ENCODE results near the gene MMP11. TPM values are rescaled to one million over a fixed set of nuclear protein-coding genes. Genes with fewer than 3 reads are reported as not detected.

The MMP11 gene
- 4.5 and 5.4 TPM in 2 replicates for total RNA-seq

DNA sequence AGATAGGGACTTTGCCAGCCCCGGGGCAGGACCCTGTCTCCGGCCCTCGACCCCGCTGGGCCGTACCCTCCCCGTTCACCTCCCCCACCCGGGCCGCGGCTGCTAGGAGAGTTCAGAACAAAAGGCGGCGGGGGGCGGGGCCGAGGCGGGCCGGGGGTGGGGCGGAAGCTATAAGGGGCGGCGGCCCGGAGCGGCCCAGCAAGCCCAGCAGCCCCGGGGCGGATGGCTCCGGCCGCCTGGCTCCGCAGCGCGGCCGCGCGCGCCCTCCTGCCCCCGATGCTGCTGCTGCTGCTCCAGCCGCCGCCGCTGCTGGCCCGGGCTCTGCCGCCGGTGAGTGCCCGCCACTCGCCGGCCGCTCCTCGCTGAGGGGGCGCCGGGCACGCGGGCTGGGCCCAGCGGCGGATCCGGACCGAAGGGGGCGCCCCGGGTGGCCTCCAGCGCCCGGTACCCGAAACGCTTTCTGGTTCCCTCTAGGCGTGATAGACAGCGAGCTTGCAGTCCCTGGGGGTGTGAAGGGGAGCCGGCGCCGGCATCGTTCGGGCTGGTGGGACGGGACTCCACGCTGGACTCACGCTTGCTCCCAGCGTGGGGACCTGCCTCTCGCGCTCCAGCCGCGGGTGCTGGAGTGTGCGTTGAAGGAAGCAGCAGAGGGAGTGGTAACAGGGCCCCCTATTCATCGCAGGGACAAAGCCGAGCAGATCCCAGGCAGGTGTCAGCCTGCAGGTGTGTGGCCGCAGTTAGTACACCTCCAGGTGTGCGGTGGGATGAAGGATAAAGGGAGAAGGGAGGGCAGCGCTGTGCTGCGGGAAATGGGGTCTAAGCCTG lies at the start of gene MMP11:
Gene MMP11, plus strand, starts transcription at position 201 of the 825 bp plus-strand sequence. Its CDS starts 22 bp downstream, at position 223.

GRCh38 chr22:23750714-23751440 lies 21.8 kb upstream of the MMP11 start, which contains the start of gene ZNF70:
ZNF70 (minus strand) TSS chr22:23751112; CDS start chr22:23745140, 5,972 bp downstream.

DNA sequence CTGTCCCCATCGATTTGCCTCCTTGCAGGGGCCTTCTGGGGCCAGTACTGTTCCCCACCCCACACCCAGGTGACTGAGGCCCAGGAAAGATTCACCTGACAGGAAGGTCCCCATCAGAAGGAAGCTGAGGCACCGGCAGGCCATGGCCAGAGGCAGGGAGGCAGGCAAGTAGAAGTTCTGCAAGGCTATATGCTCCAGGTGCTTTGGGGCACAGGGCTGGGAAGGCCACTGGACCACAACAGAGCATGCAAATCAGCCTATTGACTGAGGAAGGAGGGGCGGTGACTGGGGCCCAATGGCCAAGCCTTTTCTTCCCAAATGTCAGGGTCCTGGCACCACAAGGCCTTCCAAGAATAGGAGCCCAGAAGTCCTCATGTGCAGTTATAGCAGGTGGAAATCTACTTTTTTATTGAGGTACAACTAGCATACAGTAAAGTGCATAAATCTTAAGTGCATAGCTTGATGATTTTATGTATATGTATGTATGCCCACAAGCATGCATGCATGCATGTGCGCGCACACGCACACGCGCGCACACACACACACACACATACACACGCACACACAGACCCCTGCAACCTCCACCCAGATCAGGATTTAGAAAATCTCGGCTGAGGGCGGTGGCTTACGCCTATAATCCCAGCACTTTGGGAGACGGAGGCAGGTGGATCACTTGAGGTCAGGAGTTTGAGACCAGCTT lies 18.3 kb upstream of the MMP11 start, which contains the start of gene VPREB3:
Gene VPREB3, minus strand, starts transcription at position 206 of the 700 bp plus-strand sequence. Its CDS starts 62 bp downstream, at position 144.

DNA sequence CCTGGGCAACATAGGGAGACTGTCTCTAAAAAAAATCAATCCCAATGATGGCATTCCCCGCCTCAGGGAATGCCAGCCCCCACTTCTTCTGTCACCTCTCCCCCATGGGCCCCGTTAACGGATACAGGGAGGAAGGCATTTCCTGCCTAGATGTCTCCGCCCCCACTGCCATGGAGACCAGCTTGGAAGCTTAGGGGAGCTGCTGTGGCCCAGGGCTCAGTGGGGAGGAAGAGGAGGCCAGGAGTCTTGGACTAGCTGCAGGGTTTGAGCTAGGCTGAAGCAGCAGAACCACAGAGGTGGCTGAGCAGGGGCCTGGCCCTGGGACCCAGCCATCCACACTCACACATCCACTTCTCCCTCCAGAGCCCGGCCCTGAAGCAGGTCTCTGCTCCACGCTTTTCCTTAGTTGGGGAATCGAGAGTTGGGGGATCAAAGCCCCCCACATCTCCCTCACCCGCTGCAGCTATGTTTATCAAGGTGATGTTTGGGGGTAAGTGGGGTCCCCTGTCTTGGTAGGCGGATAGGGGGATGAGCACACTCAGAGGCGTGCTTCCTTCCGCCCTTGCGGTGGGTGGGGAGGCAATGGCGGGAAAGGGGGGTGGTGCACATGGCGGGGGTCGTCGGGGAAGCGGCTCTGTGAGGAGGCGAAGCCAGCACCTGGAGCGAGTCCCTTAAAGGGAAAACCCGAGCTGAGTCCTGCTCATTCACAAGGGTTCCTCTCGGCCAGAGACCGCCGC lies 9.6 kb upstream of the MMP11 start, which contains the start of gene C22orf15:
Gene C22orf15, plus strand, starts transcription at position 149 of the 737 bp plus-strand sequence. Its CDS starts 317 bp downstream, at position 466.

DNA sequence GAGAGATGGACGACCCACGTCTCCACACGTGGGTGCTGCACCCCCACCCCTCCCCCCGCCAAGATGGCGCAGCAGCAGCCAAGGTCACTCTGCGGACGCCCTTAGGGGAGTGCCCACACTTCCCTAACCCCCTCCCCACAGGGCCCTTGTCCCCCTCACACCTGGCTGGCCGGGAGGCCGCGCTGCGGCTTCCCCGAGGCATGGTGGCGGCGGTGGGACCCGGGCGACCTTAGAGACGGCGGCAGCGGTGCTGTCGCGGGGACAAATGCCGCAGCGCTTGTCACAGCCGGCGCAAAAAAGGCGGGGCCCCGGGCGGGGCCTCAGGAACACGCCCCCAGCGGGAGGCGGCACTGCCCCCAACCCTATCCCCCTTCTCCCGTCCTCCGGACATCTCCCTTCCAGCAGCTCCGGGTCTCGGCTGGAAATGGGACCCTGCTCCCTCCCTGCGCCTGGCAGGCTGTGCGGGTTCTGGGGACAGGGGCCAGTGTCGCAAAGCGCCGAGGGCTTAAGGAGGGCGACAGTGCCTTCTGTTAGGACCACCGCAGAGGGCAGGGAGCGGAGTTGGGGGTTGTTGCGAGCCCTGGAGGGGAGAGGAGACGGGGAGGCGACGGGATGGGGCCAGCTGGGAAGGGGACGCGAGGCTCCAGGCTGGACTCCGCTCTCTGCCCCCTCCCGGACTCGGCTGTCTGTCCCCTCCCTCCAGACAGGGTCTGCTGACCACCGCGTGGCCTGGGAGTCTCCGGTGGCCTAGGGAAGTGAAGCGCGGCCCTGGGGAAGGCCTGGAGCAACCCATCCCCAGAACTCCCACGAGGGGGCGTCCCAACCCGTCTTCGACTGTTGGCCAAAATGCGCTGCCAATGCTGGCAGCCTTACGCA lies 4.7 kb upstream of the MMP11 start, which contains the start of gene CHCHD10:
Gene CHCHD10, minus strand, starts transcription at position 300 of the 876 bp plus-strand sequence. Its CDS starts 98 bp downstream, at position 202.

DNA sequence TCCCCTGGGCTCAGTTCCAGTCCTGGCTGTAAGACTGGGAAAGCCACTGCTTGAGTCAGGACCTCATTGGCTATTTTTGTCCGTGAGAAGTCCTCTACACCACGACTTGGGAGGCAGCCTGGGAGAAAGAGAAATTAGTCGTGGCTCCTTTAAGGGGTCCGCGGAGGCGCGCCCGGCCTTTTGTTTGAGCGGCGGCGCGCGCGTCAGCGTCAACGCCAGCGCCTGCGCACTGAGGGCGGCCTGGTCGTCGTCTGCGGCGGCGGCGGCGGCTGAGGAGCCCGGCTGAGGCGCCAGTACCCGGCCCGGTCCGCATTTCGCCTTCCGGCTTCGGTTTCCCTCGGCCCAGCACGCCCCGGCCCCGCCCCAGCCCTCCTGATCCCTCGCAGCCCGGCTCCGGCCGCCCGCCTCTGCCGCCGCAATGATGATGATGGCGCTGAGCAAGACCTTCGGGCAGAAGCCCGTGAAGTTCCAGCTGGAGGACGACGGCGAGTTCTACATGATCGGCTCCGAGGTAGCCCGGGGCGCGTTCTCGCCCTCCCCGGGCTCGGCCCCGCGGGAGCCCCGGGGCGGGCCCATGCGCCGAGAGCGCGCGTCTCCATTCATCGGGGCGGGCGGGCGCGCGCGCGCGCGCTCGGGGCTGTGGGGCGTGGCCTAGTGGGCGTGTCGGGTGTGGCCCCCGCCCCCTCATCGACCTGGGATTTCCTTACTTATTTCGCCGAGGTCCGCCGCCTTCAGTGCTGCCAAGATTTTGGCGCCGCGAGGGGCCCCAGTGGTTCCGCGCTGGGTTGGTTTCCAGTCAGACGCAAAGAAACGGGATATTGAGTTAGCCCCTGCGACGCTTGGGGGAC lies 14.3 kb downstream of the MMP11 start, which contains the start of gene SMARCB1:
Gene SMARCB1, plus strand, starts transcription at position 215 of the 848 bp plus-strand sequence. Its CDS starts 204 bp downstream, at position 419.

Other genes with a start within 250 kb of the MMP11 start
- not detected in 2 replicates for gene IGLL1, start 192.6 kb upstream of the MMP11 start, total RNA-seq
- gene DRICH1, start 140.5 kb upstream of the MMP11 start, total RNA-seq: not detected in 2 replicates
- gene RGL4, start 81.8 kb upstream of the MMP11 start, total RNA-seq: not detected in 2 replicates
- 3.6 and 3.9 TPM in 2 replicates for gene ZNF70, start 21.7 kb upstream of the MMP11 start, total RNA-seq
- not detected in 2 replicates for gene VPREB3, start 18.4 kb upstream of the MMP11 start, total RNA-seq
- gene C22orf15, start 9.9 kb upstream of the MMP11 start, total RNA-seq: 1.2 and 1.3 TPM in 2 replicates
- 4.9 and 8.5 TPM in 2 replicates for gene CHCHD10, start 4.9 kb upstream of the MMP11 start, total RNA-seq
- 141 and 150 TPM in 2 replicates for gene SMARCB1, start 14.1 kb downstream of the MMP11 start, total RNA-seq
- 1.3 and 1.5 TPM in 2 replicates for gene DERL3, start 66.2 kb downstream of the MMP11 start, total RNA-seq
- gene SLC2A11, start 85.0 kb downstream of the MMP11 start, total RNA-seq: 3.7 and 4.0 TPM in 2 replicates
- gene MIF, start 121.5 kb downstream of the MMP11 start, total RNA-seq: 677 and 718 TPM in 2 replicates
- 28.9 and 31.1 TPM in 2 replicates for gene GSTT2B, start 188.3 kb downstream of the MMP11 start, total RNA-seq
- 0.50 and 0.59 TPM in 2 replicates for gene DDTL, start 194.0 kb downstream of the MMP11 start, total RNA-seq
- gene DDT, start 201.6 kb downstream of the MMP11 start, total RNA-seq: 134 and 147 TPM in 2 replicates
- 2.4 and 3.9 TPM in 2 replicates for gene GSTT2, start 207.3 kb downstream of the MMP11 start, total RNA-seq
- not detected in 2 replicates for gene GSTT4, start 232.6 kb downstream of the MMP11 start, total RNA-seq
- gene CABIN1, start 238.5 kb downstream of the MMP11 start, total RNA-seq: 35.1 and 36.5 TPM in 2 replicates